Naive thymus-derived CD8-positive, alpha-beta T cell (primary cell): ENCODE results near the gene AEBP2. TPM values are rescaled to one million over a fixed set of nuclear protein-coding genes. Genes with fewer than 3 reads are reported as not detected.
"Not testable (repeated sequence)": the region's sequence is repeated elsewhere in the genome, so short reads cannot be mapped to it uniquely, and the experiment has no call there.

Experiments
- ATAC-seq, 2 donors: fragments of 150-1000 bp; cut with Tn5 transposase in 1 of 2; sonication (Bioruptor Pico), chemical (Tn5 transposase) in 1 of 2; 1 replicate in 1 of 2; 2 replicates in 1 of 2; pipeline ENCODE4 v1.10.0; 2021; ENCODE audit warnings: mild to moderate bottlenecking in 2 of 2, moderate library complexity in 2 of 2
- POLR2A ChIA-PET: fragments of 350-600 bp; sonication (Branson Sonifier 250); formaldehyde crosslinking; loops from one replicate; lab custom pipeline; 2021; ENCODE audit warnings: antibody characterized with exemption; lab: Charles Lee
- DNase-seq, 10 donors: peaks; one replicate each; pipeline versions ENCODE4 v3.0.0 to v3.0.0-alpha.2; 2020 to 2022
- H3K27ac Mint-ChIP-seq, 10 donors: one replicate each; pipeline ENCODE4 v1.8.0; 2020 to 2022; ENCODE audit warnings: mild to moderate bottlenecking in 10 of 10, mixed read lengths in 10 of 10, moderate library complexity in 4 of 10, inconsistent platforms in 1 of 10
- H3K27me3 Mint-ChIP-seq, 5 donors: one replicate each; pipeline ENCODE4 v1.8.0; 2021 to 2022; ENCODE audit warnings: mixed read lengths in 5 of 5
- H3K36me3 Mint-ChIP-seq, 3 donors: one replicate each; pipeline ENCODE4 v1.8.0; 2020 to 2022; ENCODE audit warnings: mixed read lengths in 3 of 3, mild to moderate bottlenecking in 2 of 3, inconsistent platforms in 1 of 3
- H3K4me1 Mint-ChIP-seq, 4 donors: one replicate each; pipeline ENCODE4 v1.8.0; 2021 to 2022; ENCODE audit warnings: mixed read lengths in 4 of 4
- H3K4me3 Mint-ChIP-seq, 10 donors: one replicate each; pipeline ENCODE4 v1.8.0; 2020 to 2022; ENCODE audit warnings: mild to moderate bottlenecking in 10 of 10, mixed read lengths in 10 of 10, moderate library complexity in 6 of 10, inconsistent platforms in 1 of 10
- H3K9me3 Mint-ChIP-seq, 9 donors: one replicate each; pipeline ENCODE4 v1.8.0; 2020 to 2022; ENCODE audit warnings: mixed read lengths in 9 of 9, mild to moderate bottlenecking in 3 of 9, inconsistent platforms in 1 of 9, moderate library complexity in 1 of 9
- polyA plus RNA-seq, 3 donors: library from polyadenylated mRNA; unstranded; fragments of 300-500 nt; fragmentation: Illumina TruSeq; gene quantifications; one replicate each; pipeline ENCODE4 v1.2.3, GENCODE V29; 2021
- total RNA-seq, 8 experiments: library from RNA in 2 of 8; stranded (reverse) in 2 of 8; gene quantifications; one replicate each; pipeline ENCODE4 v1.2.3 and lab custom pipeline; 2021 to 2026

Gene AEBP2
- total and polyA plus RNA-seq, 5 experiments from 2014 or later, result 8.5 to 66.4 (median 15.5) TPM

DNA sequence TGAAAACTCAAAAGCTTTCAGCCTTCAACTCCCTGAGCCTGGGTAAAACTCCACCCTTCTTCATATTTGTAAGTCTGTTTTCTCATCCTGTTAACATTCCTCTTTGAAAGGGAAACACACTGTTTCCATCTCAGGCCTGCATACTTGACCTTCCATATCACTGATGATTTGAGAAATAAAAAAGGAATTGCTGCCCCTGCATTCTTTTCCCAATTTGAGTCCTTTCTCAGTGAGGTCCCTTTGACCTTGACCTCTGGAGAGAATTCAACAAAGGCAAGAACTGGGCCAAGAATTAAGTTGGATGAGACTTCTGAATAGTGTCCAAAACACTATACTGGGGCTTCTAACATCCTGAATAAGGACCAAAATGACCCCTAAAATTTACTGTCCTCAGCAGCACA, 108.0 kb downstream of the AEBP2 start:
- ATAC-seq (no peak), DNase-seq (no peak)
- POLR2A ChIA-PET, result no interaction called here
- Mint-ChIP-seq H3K36me3 (peaks cover 5 to 20% (median 13%) of the 10 kb centered on the region in 3 donors), H3K27me3 (no peaks in the 10 kb centered on the region), H3K9me3 (peaks cover 0 to 3% (median 0%) of the 10 kb centered on the region in 9 donors), H3K4me3 (no peak overlapping the region), H3K27ac (peak overlapping the region in 2 of 10 donors; percentile 4 to 51), H3K4me1 (peaks cover 0 to 8% (median 1%) of the 10 kb centered on the region in 4 donors)

DNA sequence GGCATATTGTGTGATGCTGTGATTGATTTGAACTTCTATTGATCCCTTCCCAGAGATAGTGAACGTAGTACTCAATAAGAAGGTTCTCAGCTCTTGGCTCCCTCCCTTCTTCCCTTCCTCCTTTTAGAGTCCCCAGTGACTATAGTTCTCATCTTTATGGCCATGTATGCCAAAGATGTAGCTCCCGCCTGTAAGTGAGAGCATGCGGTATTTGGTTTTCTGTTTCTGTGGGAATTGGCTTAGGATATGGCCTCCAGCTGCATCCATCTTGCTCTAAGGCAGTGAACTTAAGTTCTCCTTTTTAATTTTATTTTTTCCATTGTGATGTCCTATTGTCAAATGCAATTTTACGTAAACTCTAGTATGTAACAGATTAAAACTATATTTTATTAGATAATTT, 109.5 kb downstream of the AEBP2 start:
- Mint-ChIP-seq H3K36me3 (peaks cover 4 to 26% (median 21%) of the 10 kb centered on the region in 3 donors), H3K4me1 (peaks cover 0 to 8% (median 3%) of the 10 kb centered on the region in 4 donors), H3K27ac (no peak overlapping the region), H3K9me3 (peaks cover 0 to 1% (median 0%) of the 10 kb centered on the region in 9 donors), H3K27me3 (no peaks in the 10 kb centered on the region), H3K4me3 (no peak overlapping the region)
- POLR2A ChIA-PET, result no interaction called here
- ATAC-seq (no peak), DNase-seq (no peak)

DNA sequence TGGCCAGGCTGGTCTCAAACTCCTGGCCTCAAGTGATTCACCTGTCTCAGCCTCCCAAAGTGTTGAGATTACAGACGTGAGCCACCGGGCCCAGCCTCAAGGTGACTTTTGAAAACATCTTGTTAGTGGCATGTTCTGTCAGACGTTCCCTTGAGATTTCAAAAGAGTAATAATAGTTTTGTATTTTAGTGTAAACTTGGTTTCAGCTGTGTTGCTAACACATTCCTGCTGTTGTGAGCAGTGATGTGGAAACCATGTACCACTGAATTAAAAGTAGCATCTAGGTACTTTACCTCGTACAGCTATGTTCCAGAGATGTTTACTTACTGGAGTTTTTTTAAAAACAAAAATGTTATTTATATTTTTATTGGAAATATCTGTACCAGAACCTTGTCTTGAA, 111.3 kb downstream of the AEBP2 start:
- peaks cover 9 to 24% (median 22%) of the 10 kb centered on the region in 3 donors for H3K36me3 Mint-ChIP-seq
- POLR2A ChIA-PET, result no interaction called here
- no peaks in the 10 kb centered on the region for H3K27me3 Mint-ChIP-seq
- DNase-seq (no peak), ATAC-seq (no peak)
- peaks cover 0 to 8% (median 3%) of the 10 kb centered on the region in 4 donors for H3K4me1 Mint-ChIP-seq
- H3K9me3 Mint-ChIP-seq, result no peaks in the 10 kb centered on the region
- no peak overlapping the region for H3K4me3 Mint-ChIP-seq
- H3K27ac Mint-ChIP-seq, result no peak overlapping the region

DNA sequence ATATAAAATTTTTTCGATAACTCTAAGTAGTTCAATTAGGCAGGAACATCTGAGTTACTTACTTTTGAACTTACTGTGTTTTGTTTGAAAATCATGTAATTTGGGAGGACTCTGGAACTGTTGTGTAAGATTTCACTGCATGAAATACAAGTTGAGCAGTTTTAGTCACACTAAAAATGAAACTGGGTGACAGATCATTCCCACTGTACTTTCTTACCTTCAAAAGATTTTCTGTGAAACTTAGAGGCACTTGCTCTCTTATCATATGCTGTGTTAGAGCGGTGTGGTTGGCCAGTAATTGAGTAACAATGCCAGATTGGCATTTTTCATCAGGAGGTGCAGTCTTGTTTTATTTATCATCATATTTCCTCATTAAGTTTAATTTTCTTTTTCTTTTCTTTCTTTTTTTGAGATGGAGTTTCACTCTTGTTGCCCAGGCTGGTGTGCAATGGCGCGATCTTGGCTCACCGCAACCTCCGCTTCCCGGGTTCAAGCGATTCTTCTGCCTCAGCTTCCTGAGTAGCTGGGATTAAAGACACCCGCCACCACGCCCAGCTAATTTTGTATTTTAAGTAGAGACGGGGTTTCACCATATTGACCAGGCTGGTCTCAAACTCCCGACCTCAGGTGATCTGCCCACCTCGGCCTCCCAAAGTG, 113.3 kb downstream of the AEBP2 start:
- not testable (repeated sequence) for ATAC-seq, DNase-seq, H3K9me3 Mint-ChIP-seq, H3K27ac Mint-ChIP-seq, H3K4me1 Mint-ChIP-seq, H3K27me3 Mint-ChIP-seq
- Mint-ChIP-seq H3K4me3 (peak overlapping the region in 2 of 10 donors; percentile 58 to 76), H3K36me3 (peaks cover 13 to 34% (median 28%) of the 10 kb centered on the region in 3 donors)
- POLR2A ChIA-PET, result interaction anchor here (0.6 kb wide), 1 partner anchor 9 kb away, joined by 3 read pairs; no protein-coding TSS in a partner anchor

DNA sequence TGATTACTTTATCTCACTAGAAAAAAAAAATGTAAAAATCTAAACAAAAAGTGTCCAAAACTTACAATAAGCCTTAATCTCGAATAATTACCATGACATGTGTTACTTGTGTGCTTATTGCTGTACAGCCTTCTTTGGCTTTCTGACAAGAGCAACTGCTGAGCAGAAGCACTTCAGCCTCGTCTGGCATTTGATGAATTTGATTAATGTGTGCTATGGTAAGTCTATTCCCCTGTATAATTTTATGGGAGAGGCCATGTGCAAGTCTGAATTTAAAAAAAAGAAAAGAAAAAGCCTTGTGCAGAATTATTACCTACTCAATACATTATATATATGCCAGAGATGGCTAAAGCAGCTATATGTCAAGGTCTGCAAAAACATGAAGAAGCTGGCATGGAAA, 113.9 kb downstream of the AEBP2 start:
- DNase-seq (no peak), ATAC-seq (no peak)
- Mint-ChIP-seq H3K27me3 (no peaks in the 10 kb centered on the region), H3K36me3 (peaks cover 16 to 38% (median 30%) of the 10 kb centered on the region in 3 donors), H3K27ac (no peak overlapping the region), H3K9me3 (no peaks in the 10 kb centered on the region), H3K4me1 (peaks cover 0 to 6% (median under 1%) of the 10 kb centered on the region in 4 donors), H3K4me3 (peak overlapping the region in 1 of 10 donors; percentile 76)
- POLR2A ChIA-PET, result interaction anchor here (0.6 kb wide), 1 partner anchor 9 kb away, joined by 3 read pairs; no protein-coding TSS in a partner anchor

DNA sequence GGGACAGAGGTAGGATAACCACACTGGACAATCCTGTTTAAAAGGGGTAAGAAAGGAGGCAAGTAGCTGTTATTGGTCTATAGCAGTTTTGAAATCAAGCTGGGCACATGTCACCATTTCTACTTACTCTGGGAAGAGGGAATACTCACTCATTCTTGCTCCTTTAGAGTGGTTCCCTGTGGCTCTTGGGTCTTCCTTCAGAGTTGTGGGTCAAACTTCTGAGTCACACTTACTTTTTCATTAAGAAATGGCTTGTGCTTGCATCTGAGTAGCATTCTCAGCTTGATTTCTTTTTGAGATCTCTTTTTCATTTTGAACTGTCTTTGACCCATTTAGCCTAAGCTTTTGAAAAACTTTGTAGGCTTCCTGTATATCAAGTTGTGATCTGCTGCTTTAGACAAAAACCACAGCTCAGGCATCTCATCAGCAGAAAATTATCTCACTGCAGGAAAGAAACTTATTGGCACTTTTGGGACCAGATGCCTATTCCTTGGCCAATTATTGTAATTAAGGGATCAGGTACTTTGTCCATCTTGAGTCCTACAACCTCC, 122.2 kb downstream of the AEBP2 start:
- Mint-ChIP-seq H3K27me3 (no peaks in the 10 kb centered on the region), H3K4me1 (peaks cover 11 to 18% (median 12%) of the 10 kb centered on the region in 4 donors), H3K4me3 (peak overlapping the region in 1 of 10 donors; percentile 36), H3K9me3 (peaks cover 0 to 16% (median 8%) of the 10 kb centered on the region in 9 donors), H3K27ac (peak overlapping the region in 5 of 10 donors; percentile 16 to 61 (median 31)), H3K36me3 (peaks cover 27 to 41% (median 36%) of the 10 kb centered on the region in 3 donors)
- ATAC-seq (no peak), DNase-seq (no peak)
- POLR2A ChIA-PET, result interaction anchor here (0.7 kb wide), 1 partner anchor 8 kb away, joined by 3 read pairs; no protein-coding TSS in a partner anchor
